GM19452 (cell line): Measurements from ENCODE around the gene PGBD5.

ENCODE experiments used
- ATAC-seq: cut with Tn5 transposase; IDR thresholded peaks from one replicate; pipeline ENCODE4 v1.9.1; 2021; ENCODE audit not compliant: unreplicated experiment

The PGBD5 gene

GRCh38 chr1:230398856-230399255 is 27.3 kb downstream of the PGBD5 start:
- no peak for ATAC-seq

- no peak for ATAC-seq
These were observed 29.2 kb downstream of the PGBD5 start for GRCh38 chr1:230396966-230397365.

GRCh38 chr1:230395932-230396331 is 30.2 kb downstream of the PGBD5 start:
- no peak for ATAC-seq

GRCh38 chr1:230394741-230395140 is 31.4 kb downstream of the PGBD5 start:
- no peak for ATAC-seq

GRCh38 chr1:230394134-230394533 is 32.0 kb downstream of the PGBD5 start:
- no peak for ATAC-seq

- no peak for ATAC-seq
These were observed 32.4 kb downstream of the PGBD5 start for GRCh38 chr1:230393722-230394121.

- no peak for ATAC-seq
These were observed 33.1 kb downstream of the PGBD5 start for GRCh38 chr1:230392920-230393521.

GRCh38 chr1:230392536-230392909 is 33.6 kb downstream of the PGBD5 start:
- ATAC-seq: no peak

GRCh38 chr1:230391776-230392535 is 34.2 kb downstream of the PGBD5 start:
- no peak for ATAC-seq

GRCh38 chr1:230390371-230390770 is 35.8 kb downstream of the PGBD5 start:
- ATAC-seq: no peak

- ATAC-seq: no peak
These were observed 38.3 kb downstream of the PGBD5 start for GRCh38 chr1:230387876-230388275.

GRCh38 chr1:230387296-230387695 is 38.8 kb downstream of the PGBD5 start:
- no peak for ATAC-seq

GRCh38 chr1:230386637-230387262 is 39.4 kb downstream of the PGBD5 start:
- no peak for ATAC-seq

- no peak for ATAC-seq
These were observed 40.2 kb downstream of the PGBD5 start for GRCh38 chr1:230385930-230386329.

GRCh38 chr1:230385158-230385450 is 41.0 kb downstream of the PGBD5 start:
- no peak for ATAC-seq

GRCh38 chr1:230384380-230385157 is 41.6 kb downstream of the PGBD5 start:
- no peak for ATAC-seq

- ATAC-seq: no peak
These were observed 42.7 kb downstream of the PGBD5 start for GRCh38 chr1:230383425-230383824.

GRCh38 chr1:230382001-230382491 is 44.1 kb downstream of the PGBD5 start:
- ATAC-seq: no peak

- no peak for ATAC-seq
These were observed 44.5 kb downstream of the PGBD5 start for GRCh38 chr1:230381585-230381984.

GRCh38 chr1:230381049-230381467 is 45.1 kb downstream of the PGBD5 start:
- no peak for ATAC-seq

- no peak for ATAC-seq
These were observed 46.2 kb downstream of the PGBD5 start for GRCh38 chr1:230379928-230380327.

GRCh38 chr1:230379462-230379861 is 46.7 kb downstream of the PGBD5 start:
- ATAC-seq: no peak
